CD4-positive, alpha-beta T cell (primary cell): Measurements from ENCODE around the gene PRG2. TPM values are rescaled to one million over a fixed set of nuclear protein-coding genes. Genes with fewer than 3 reads are reported as not detected.

Experiments
- ATAC-seq: fragments of 200-7000 bp; cut with Tn5 transposase; one replicate; pipeline ENCODE4 v1.10.0; 2022; ENCODE audit warnings: mild to moderate bottlenecking; ENCODE audit not compliant: poor library complexity
- CTCF ChIA-PET: fragments of 350-600 bp; sonication (Branson Sonifier 250); formaldehyde crosslinking; loops from one replicate; lab custom pipeline; 2021; ENCODE audit warnings: antibody characterized with exemption, inconsistent platforms; lab: Charles Lee
- POLR2A ChIA-PET: fragments of 350-600 bp; sonication (Branson Sonifier 250); formaldehyde crosslinking; loops from one replicate; lab custom pipeline; 2021; ENCODE audit warnings: antibody characterized with exemption, inconsistent platforms; lab: Charles Lee
- DNase-seq, 14 experiments: peaks; one replicate each; pipeline ENCODE4 v3.0.0-alpha.2; 2013 to 2020; ENCODE audit warnings: mixed read lengths in 2 of 14
- H3K27ac ChIP-seq, 2 donors: one replicate each; pipeline versions ENCODE4 v1.5.1 to v1.7.0; 2013; ENCODE audit warnings: low read length in 2 of 2, low read depth in 1 of 2, mild to moderate bottlenecking in 1 of 2
- H3K27me3 ChIP-seq, 2 experiments: 1 replicate in 1 of 2; 2 replicates in 1 of 2; pipeline versions ENCODE4 v1.6.1 to v1.7.0; 2013; ENCODE audit warnings: low read length in 2 of 2, control low read depth in 1 of 2, mild to moderate bottlenecking in 1 of 2, moderate library complexity in 1 of 2; ENCODE audit not compliant: insufficient read depth in 2 of 2, control insufficient read depth in 1 of 2
- H3K36me3 ChIP-seq: one replicate; pipeline ENCODE4 v1.6.1; 2013; ENCODE audit warnings: low read length, control low read depth; ENCODE audit not compliant: insufficient read depth
- H3K4me1 ChIP-seq: one replicate; pipeline ENCODE4 v1.6.1; 2013; ENCODE audit warnings: low read length, control low read depth; ENCODE audit not compliant: insufficient read depth
- H3K4me3 ChIP-seq: one replicate; pipeline ENCODE4 v1.5.1; 2013; ENCODE audit warnings: mild to moderate bottlenecking, low read length, moderate library complexity
- H3K9me3 ChIP-seq, 2 experiments: 1 replicate in 1 of 2; 2 replicates in 1 of 2; pipeline versions ENCODE4 v1.6.1 to v1.7.0; 2013; ENCODE audit warnings: low read length in 2 of 2, mild to moderate bottlenecking in 2 of 2, control low read depth in 1 of 2, moderate library complexity in 1 of 2; ENCODE audit not compliant: control insufficient read depth in 1 of 2, insufficient read depth in 1 of 2
- H3K27ac Mint-ChIP-seq: one replicate; pipeline ENCODE4 v1.8.0; 2020; ENCODE audit warnings: mixed read lengths
- H3K27me3 Mint-ChIP-seq: one replicate; pipeline ENCODE4 v1.8.0; 2021; ENCODE audit warnings: mixed read lengths
- H3K36me3 Mint-ChIP-seq: one replicate; pipeline ENCODE4 v1.8.0; 2021; ENCODE audit warnings: low read depth, mixed read lengths
- H3K4me1 Mint-ChIP-seq: one replicate; pipeline ENCODE4 v1.8.0; 2021; ENCODE audit warnings: low read depth, mixed read lengths
- H3K4me3 Mint-ChIP-seq: one replicate; pipeline ENCODE4 v1.8.0; 2020; ENCODE audit warnings: mild to moderate bottlenecking, mixed read lengths
- H3K9me3 Mint-ChIP-seq: one replicate; pipeline ENCODE4 v1.8.0; 2020; ENCODE audit warnings: mixed read lengths
- intact Hi-C, 2 experiments: fragments of 100-400 bp; cut with DNase I in 1 of 2; cut with micrococcal nuclease in 1 of 2; formaldehyde crosslinking; loops; one replicate each; pipeline versions ENCODE4 v1.15.1 to v1.9.0; 2023 to 2025; cut with DNase I, micrococcal nuclease
- total RNA-seq, 174 experiments: library from RNA in 2 of 174; stranded (reverse) in 2 of 174; gene quantifications; one replicate each; pipeline ENCODE4 v1.2.3 and lab custom pipeline; 2021 to 2026
- TF ChIP-seq, protein P1 (sequence below): fragments of 200-600 bp; IDR thresholded peaks from one replicate; pipeline ENCODE4 v1.8.0; 2022; ENCODE audit warnings: antibody characterized with exemption, mild to moderate bottlenecking

The PRG2 gene
- total RNA-seq, 2 experiments from 2014 or later, result 0.53 to 1.1 TPM

DNA sequence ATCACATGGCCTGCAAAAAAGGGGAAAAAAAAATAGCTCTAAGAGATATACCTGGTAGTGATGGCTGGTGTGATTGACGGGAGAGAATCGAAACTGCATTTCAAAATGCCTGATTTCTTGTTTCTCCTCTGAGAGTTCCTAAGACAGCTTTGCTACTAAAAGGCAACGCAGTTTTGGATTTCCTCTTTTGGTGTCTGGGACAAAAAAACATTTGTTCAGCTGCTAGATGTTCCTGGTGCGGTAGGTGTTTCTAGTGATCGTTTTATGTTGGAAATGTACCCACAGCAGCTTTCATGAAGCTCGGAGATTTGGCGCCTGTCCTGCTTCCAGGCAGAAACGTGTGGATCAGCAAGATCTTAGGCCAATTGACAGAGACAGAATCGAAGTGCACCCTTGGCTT lies 34.2 kb downstream of the PRG2 start:
- H3K27ac Mint-ChIP-seq, result no peak overlapping the region

GRCh38 chr11:57354699-57355098 lies 35.8 kb downstream of the PRG2 start:
- ATAC-seq (no peak), DNase-seq (no peak)
- Histone ChIP-seq H3K9me3 (no peaks in the 10 kb centered on the region), H3K4me3 (no peak overlapping the region), H3K27ac (no peak overlapping the region), H3K27me3 (peaks cover 0 to 3% of the 10 kb centered on the region in 2 experiments), H3K36me3 (no peaks in the 10 kb centered on the region), H3K4me1 (peaks cover 5% of the 10 kb centered on the region)
- intact Hi-C loops, result loop anchor here in 1 of 2 experiments (5.0 kb wide), 1 partner anchor 78 kb away; no protein-coding TSS in a partner anchor
- TF ChIP-seq, protein P1, sequence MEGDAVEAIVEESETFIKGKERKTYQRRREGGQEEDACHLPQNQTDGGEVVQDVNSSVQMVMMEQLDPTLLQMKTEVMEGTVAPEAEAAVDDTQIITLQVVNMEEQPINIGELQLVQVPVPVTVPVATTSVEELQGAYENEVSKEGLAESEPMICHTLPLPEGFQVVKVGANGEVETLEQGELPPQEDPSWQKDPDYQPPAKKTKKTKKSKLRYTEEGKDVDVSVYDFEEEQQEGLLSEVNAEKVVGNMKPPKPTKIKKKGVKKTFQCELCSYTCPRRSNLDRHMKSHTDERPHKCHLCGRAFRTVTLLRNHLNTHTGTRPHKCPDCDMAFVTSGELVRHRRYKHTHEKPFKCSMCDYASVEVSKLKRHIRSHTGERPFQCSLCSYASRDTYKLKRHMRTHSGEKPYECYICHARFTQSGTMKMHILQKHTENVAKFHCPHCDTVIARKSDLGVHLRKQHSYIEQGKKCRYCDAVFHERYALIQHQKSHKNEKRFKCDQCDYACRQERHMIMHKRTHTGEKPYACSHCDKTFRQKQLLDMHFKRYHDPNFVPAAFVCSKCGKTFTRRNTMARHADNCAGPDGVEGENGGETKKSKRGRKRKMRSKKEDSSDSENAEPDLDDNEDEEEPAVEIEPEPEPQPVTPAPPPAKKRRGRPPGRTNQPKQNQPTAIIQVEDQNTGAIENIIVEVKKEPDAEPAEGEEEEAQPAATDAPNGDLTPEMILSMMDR, result no peak
- no peak overlapping the region for H3K27ac Mint-ChIP-seq
- H3K9me3 Mint-ChIP-seq, result no peaks in the 10 kb centered on the region
- CTCF ChIA-PET, result no interaction called here
- H3K4me1 Mint-ChIP-seq, result peaks cover 4% of the 10 kb centered on the region
- H3K36me3 Mint-ChIP-seq, result no peaks in the 10 kb centered on the region
- peaks cover 23% of the 10 kb centered on the region for H3K27me3 Mint-ChIP-seq
- POLR2A ChIA-PET, result no interaction called here
- no peak overlapping the region for H3K4me3 Mint-ChIP-seq

More for the DNA sequence above, 34.2 kb downstream of the PRG2 start:
- CTCF ChIA-PET, result interaction anchor here (0.9 kb wide), 1 partner anchor 102 kb away, joined by 3 read pairs; no protein-coding TSS in a partner anchor
- H3K9me3 ChIP-seq, result no peaks in the 10 kb centered on the region
- no peaks in the 10 kb centered on the region for H3K36me3 ChIP-seq
- H3K4me1 ChIP-seq, result no peaks in the 10 kb centered on the region
- H3K4me3 ChIP-seq, result no peak overlapping the region
- Mint-ChIP-seq H3K27me3 (peaks cover 23% of the 10 kb centered on the region), H3K9me3 (no peaks in the 10 kb centered on the region), H3K4me1 (no peaks in the 10 kb centered on the region), H3K4me3 (no peak overlapping the region), H3K36me3 (no peaks in the 10 kb centered on the region)
- TF ChIP-seq, protein P1, result no peak
- POLR2A ChIA-PET, result no interaction called here
- intact Hi-C loops, result loop anchor here in 1 of 2 experiments (5.0 kb wide), 1 partner anchor 76 kb away; no protein-coding TSS in a partner anchor
- no peaks in the 10 kb centered on the region for H3K27me3 ChIP-seq
- no peak overlapping the region for H3K27ac ChIP-seq
- DNase-seq (no peak), ATAC-seq (no peak)

DNA sequence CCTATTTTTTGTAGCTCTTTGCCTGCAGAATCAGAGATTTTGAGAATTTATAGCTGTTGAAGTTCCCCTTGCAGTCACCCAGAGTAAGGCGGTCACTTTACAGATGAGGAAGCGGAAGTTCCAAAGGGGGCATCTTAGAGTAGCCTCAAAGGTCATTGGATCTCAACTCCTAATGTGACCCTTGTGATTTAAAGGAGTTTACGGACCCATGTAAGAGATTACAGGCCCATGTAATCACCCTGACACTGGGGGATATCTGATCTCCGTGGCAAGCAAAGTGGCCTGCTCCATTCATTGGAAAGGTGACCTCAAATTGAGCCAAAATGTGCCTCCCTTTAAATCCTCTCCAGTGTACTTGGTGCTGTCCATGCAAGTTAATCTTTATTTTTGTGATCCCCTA lies 36.6 kb downstream of the PRG2 start:
- H3K27me3 Mint-ChIP-seq, result peaks cover 23% of the 10 kb centered on the region
- H3K4me3 ChIP-seq, result no peak overlapping the region
- peaks cover 4% of the 10 kb centered on the region for H3K4me1 Mint-ChIP-seq
- no peak overlapping the region for H3K4me3 Mint-ChIP-seq
- H3K36me3 ChIP-seq, result no peaks in the 10 kb centered on the region
- H3K9me3 ChIP-seq, result no peaks in the 10 kb centered on the region
- CTCF ChIA-PET, result no interaction called here
- no peak for DNase-seq
- TF ChIP-seq, protein P1, result no peak
- intact Hi-C loops, result no loop called here
- peaks cover 0 to 3% of the 10 kb centered on the region in 2 experiments for H3K27me3 ChIP-seq
- no peak overlapping the region for H3K27ac Mint-ChIP-seq
- H3K4me1 ChIP-seq, result peaks cover 6% of the 10 kb centered on the region
- no peak overlapping the region for H3K27ac ChIP-seq
- no peak for ATAC-seq
- H3K9me3 Mint-ChIP-seq, result no peaks in the 10 kb centered on the region
- POLR2A ChIA-PET, result no interaction called here
- H3K36me3 Mint-ChIP-seq, result no peaks in the 10 kb centered on the region
